Ecto neural progenitor cell (in vitro differentiated cells): Measurements from ENCODE around the gene LMAN2.
A peak's percentile ranks its signal among the peaks of the same experiment; 100 is the strongest.
"Not testable (repeated sequence)": the region's sequence is repeated elsewhere in the genome, so short reads cannot be mapped to it uniquely, and the experiment has no call there.

Source experiments
- DNase-seq: peaks from one replicate; pipeline ENCODE4 v3.0.0-alpha.2; 2018; ENCODE audit warnings: low spot score

Gene LMAN2

GRCh38 chr5:177364159-177364962, 12.9 kb upstream of the LMAN2 start:
- no peak for DNase-seq

GRCh38 chr5:177363565-177363964, 12.1 kb upstream of the LMAN2 start:
- DNase-seq, result no peak

GRCh38 chr5:177362610-177363507, 11.4 kb upstream of the LMAN2 start:
- DNase-seq, result peak; percentile 82

GRCh38 chr5:177362292-177362609, 10.8 kb upstream of the LMAN2 start:
- DNase-seq, result no peak

- DNase-seq, result no peak
These were observed 10.2 kb upstream of the LMAN2 start for GRCh38 chr5:177361418-177362291.

- DNase-seq, result not testable (repeated sequence)
These were observed 9.3 kb upstream of the LMAN2 start for GRCh38 chr5:177360740-177361139.

- DNase-seq, result no peak
These were observed 8.4 kb upstream of the LMAN2 start for GRCh38 chr5:177359860-177360259.

GRCh38 chr5:177359451-177359851, 8.0 kb upstream of the LMAN2 start:
- DNase-seq, result no peak

- no peak for DNase-seq
These were observed 6.9 kb upstream of the LMAN2 start for GRCh38 chr5:177358370-177358819.

- DNase-seq, result no peak
These were observed 6.2 kb upstream of the LMAN2 start, which contains the start of gene RGS14 for GRCh38 chr5:177357459-177358351. TSS of gene RGS14 (plus strand) at chr5:177357924. CDS start at chr5:177358025, 101 bp downstream.

- no peak for DNase-seq
These were observed 5.6 kb upstream of the LMAN2 start for GRCh38 chr5:177357146-177357458.

GRCh38 chr5:177356746-177357145, 5.3 kb upstream of the LMAN2 start:
- no peak for DNase-seq

- no peak for DNase-seq
These were observed 4.3 kb upstream of the LMAN2 start for GRCh38 chr5:177355868-177356168.

- DNase-seq, result no peak
These were observed 3.8 kb upstream of the LMAN2 start for GRCh38 chr5:177355162-177355867.

- DNase-seq, result no peak
These were observed 3.2 kb upstream of the LMAN2 start for GRCh38 chr5:177354711-177355110.

GRCh38 chr5:177354256-177354655, 2.8 kb upstream of the LMAN2 start:
- DNase-seq, result no peak

GRCh38 chr5:177353093-177353492, 1.6 kb upstream of the LMAN2 start:
- DNase-seq, result no peak

GRCh38 chr5:177350776-177351391, 584 bp downstream of the LMAN2 start:
- no peak for DNase-seq

- DNase-seq, result no peak
These were observed 1.7 kb downstream of the LMAN2 start for GRCh38 chr5:177349762-177350161.

GRCh38 chr5:177349362-177349647, 2.2 kb downstream of the LMAN2 start:
- no peak for DNase-seq

- DNase-seq, result no peak
These were observed 3.8 kb downstream of the LMAN2 start for GRCh38 chr5:177347699-177348098.
